OCI-LY3 (cell line): ENCODE data around the gene TMPRSS13.

Experiments used
- CTCF ChIP-seq: fragments of 200-600, 300-600 bp; sonication (generic); IDR thresholded peaks from 2 replicates; pipeline ENCODE4 v1.5.1; 2014; ENCODE audit warnings: antibody characterized with exemption, low read length, low read depth
- EZH2phosphoT487 ChIP-seq: fragments of 200-600 bp; shearing (Covaris generic); IDR thresholded peaks from 2 replicates; pipeline ENCODE4 v1.6.1; 2018; ENCODE audit warnings: antibody characterized with exemption, mixed run types, low read depth

GRCh38 chr11:117925198-117925925 is 3.8 kb downstream of the TMPRSS13 start:
- no peak for TF ChIP-seq EZH2phosphoT487
- no peak for TF ChIP-seq CTCF
